Fibroblast of lung (primary cell): ENCODE measurements around the gene DDAH2. TPM values are rescaled to one million over a fixed set of nuclear protein-coding genes. Genes with fewer than 3 reads are reported as not detected.
A peak's percentile ranks its signal among the peaks of the same experiment; 100 is the strongest.

Experiments
- DNase-seq, 2 donors: peaks; one replicate each; pipeline versions ENCODE4 v3.0.0 to v3.0.0-alpha.2; 2010; ENCODE audit warnings: low read depth in 2 of 2
- H2AFZ ChIP-seq: 2 replicates; pipeline ENCODE4 v1.5.1; 2012; ENCODE audit warnings: low read length, control low read depth, inconsistent platforms
- H3K27ac ChIP-seq: 2 replicates; pipeline ENCODE4 v1.5.1; 2011; ENCODE audit warnings: low read length, control low read depth; ENCODE audit not compliant: insufficient read depth
- H3K27me3 ChIP-seq: 2 replicates; pipeline ENCODE4 v1.5.1; 2011; ENCODE audit warnings: mild to moderate bottlenecking, low read length; ENCODE audit not compliant: control insufficient read depth, insufficient read depth
- H3K36me3 ChIP-seq: 2 replicates; pipeline ENCODE4 v1.5.1; 2011; ENCODE audit warnings: low read length; ENCODE audit not compliant: control insufficient read depth, insufficient read depth
- H3K4me1 ChIP-seq: 2 replicates; pipeline ENCODE4 v1.5.1; 2011; ENCODE audit warnings: low read length; ENCODE audit not compliant: control insufficient read depth, insufficient read depth; ENCODE audit errors: extremely low read depth
- H3K4me2 ChIP-seq: 2 replicates; pipeline ENCODE4 v1.5.1; 2011; ENCODE audit warnings: low read length, control low read depth; ENCODE audit not compliant: insufficient read depth; ENCODE audit errors: extremely low read depth
- H3K4me3 ChIP-seq, 4 experiments: fragments of 200-600 bp in 1 of 4; sonication (generic) in 1 of 4; replicated peaks in 1 of 4; 2 replicates each; pipeline ENCODE4 v1.5.1; 2011 to 2016; ENCODE audit warnings: low read length in 4 of 4, low read depth in 3 of 4, mild to moderate bottlenecking in 3 of 4, control low read depth in 2 of 4, inconsistent platforms in 1 of 4, mixed read lengths in 1 of 4; ENCODE audit not compliant: insufficient read depth in 1 of 4; ENCODE audit errors: control extremely low read depth in 1 of 4
- H3K79me2 ChIP-seq: 2 replicates; pipeline ENCODE4 v1.5.1; 2012; ENCODE audit warnings: mild to moderate bottlenecking, low read length, inconsistent platforms; ENCODE audit not compliant: control insufficient read depth, insufficient read depth
- H3K9ac ChIP-seq: 2 replicates; pipeline ENCODE4 v1.5.1; 2011; ENCODE audit warnings: mild to moderate bottlenecking, low read length, control low read depth; ENCODE audit not compliant: insufficient read depth
- H3K9me3 ChIP-seq: 2 replicates; pipeline ENCODE4 v1.5.1; 2012; ENCODE audit warnings: low read depth, low read length; ENCODE audit not compliant: control insufficient read depth, insufficient read depth
- H4K20me1 ChIP-seq: 2 replicates; pipeline ENCODE4 v1.5.1; 2011; ENCODE audit warnings: low read length; ENCODE audit not compliant: control insufficient read depth, insufficient read depth; ENCODE audit errors: extremely low read depth
- EZH2 ChIP-seq: IDR thresholded peaks from 2 replicates; pipeline ENCODE4 v1.5.1; 2012; ENCODE audit warnings: low read length, control low read depth, mild to moderate bottlenecking; ENCODE audit errors: missing control alignments
- polyA plus RNA-seq, 2 donors: library from polyadenylated mRNA; depleted of rRNA in 1 of 2; stranded (reverse) in 1 of 2; unstranded in 1 of 2; fragments of >200 nt; gene quantifications; 2 replicates each; pipeline ENCODE4 v1.2.1, GENCODE V29; 2011 to 2012; ENCODE audit warnings: missing spikeins in 1 of 2
- total RNA-seq: library from RNA; depleted of rRNA; stranded (reverse); fragments of >200 nt; gene quantifications from 2 replicates; pipeline ENCODE4 v1.2.1, GENCODE V29; 2014
- TF ChIP-seq, protein P1 (sequence below), 2 donors: IDR thresholded peaks in 1 of 2; conservative IDR thresholded peaks in 1 of 2; 1 replicate in 1 of 2; 2 replicates in 1 of 2; pipeline ENCODE4 v1.5.1; 2011 to 2012; ENCODE audit warnings: low read length in 2 of 2, control low read depth in 1 of 2, inconsistent platforms in 1 of 2, low read depth in 1 of 2, mild to moderate bottlenecking in 1 of 2

The DDAH2 gene
- total and polyA plus RNA-seq, 2 donors (not counting 1 experiment from before 2014, with no cell fraction given) = 42.5 to 119 TPM

- Histone ChIP-seq H3K4me3 (peak overlapping the region in 3 of 4 experiments; percentile 6 to 36 (median 28)), H2AFZ (peak overlapping the region; percentile 76), H3K4me2 (peak overlapping the region; percentile 73), H4K20me1 (no peaks in the 10 kb centered on the region), H3K9ac (no peak overlapping the region), H3K36me3 (no peaks in the 10 kb centered on the region), H3K4me1 (peaks cover 4% of the 10 kb centered on the region), H3K79me2 (no peaks in the 10 kb centered on the region), H3K27me3 (no peaks in the 10 kb centered on the region), H3K9me3 (no peaks in the 10 kb centered on the region), H3K27ac (no peak overlapping the region)
- no peak for DNase-seq
- TF ChIP-seq, protein P1, sequence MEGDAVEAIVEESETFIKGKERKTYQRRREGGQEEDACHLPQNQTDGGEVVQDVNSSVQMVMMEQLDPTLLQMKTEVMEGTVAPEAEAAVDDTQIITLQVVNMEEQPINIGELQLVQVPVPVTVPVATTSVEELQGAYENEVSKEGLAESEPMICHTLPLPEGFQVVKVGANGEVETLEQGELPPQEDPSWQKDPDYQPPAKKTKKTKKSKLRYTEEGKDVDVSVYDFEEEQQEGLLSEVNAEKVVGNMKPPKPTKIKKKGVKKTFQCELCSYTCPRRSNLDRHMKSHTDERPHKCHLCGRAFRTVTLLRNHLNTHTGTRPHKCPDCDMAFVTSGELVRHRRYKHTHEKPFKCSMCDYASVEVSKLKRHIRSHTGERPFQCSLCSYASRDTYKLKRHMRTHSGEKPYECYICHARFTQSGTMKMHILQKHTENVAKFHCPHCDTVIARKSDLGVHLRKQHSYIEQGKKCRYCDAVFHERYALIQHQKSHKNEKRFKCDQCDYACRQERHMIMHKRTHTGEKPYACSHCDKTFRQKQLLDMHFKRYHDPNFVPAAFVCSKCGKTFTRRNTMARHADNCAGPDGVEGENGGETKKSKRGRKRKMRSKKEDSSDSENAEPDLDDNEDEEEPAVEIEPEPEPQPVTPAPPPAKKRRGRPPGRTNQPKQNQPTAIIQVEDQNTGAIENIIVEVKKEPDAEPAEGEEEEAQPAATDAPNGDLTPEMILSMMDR (conservative IDR thresholded peaks at IDR 0.05 in 1 of 2, IDR thresholded peaks at IDR 0.05 in 1 of 2; ENCODE audit: low read depth in 1 of 2, low read length in 2 of 2) = no peak
- TF ChIP-seq EZH2 = no peak
Observed at GRCh38 chr6:31765910-31766794, 37.1 kb upstream of the DDAH2 start.

DNA sequence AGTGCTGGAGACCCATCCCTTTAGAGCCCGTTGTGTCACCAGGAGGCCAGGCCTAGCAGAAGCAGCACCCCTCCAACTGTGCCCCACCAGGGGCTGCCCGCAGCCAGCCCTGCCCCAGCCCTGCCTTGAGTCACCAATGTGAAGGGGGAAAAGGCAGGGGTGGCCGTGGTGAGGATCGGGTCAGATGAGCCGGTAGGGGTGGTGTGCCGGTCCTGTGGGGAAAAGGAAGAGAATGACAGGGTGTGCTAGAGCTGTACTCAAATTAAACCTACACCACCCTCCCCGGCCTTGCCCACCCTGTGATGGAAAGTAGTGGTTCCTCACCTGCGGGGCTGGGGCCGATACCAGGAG, 36.4 kb upstream of the DDAH2 start:
- no peak overlapping the region for H3K4me3 ChIP-seq
- peaks cover 4% of the 10 kb centered on the region for H3K4me1 ChIP-seq
- no peaks in the 10 kb centered on the region for H3K79me2 ChIP-seq
- H3K4me2 ChIP-seq = no peak overlapping the region
- peaks cover 1% of the 10 kb centered on the region for H3K36me3 ChIP-seq
- H4K20me1 ChIP-seq = no peaks in the 10 kb centered on the region
- H3K27me3 ChIP-seq = no peaks in the 10 kb centered on the region
- H3K27ac ChIP-seq = no peak overlapping the region
- no peak overlapping the region for H3K9ac ChIP-seq
- no peak for DNase-seq
- no peak overlapping the region for H2AFZ ChIP-seq
- no peak for TF ChIP-seq EZH2
- TF ChIP-seq, protein P1 (conservative IDR thresholded peaks at IDR 0.05 in 1 of 2, IDR thresholded peaks at IDR 0.05 in 1 of 2; ENCODE audit: low read depth in 1 of 2, low read length in 2 of 2) = no peak
- H3K9me3 ChIP-seq = no peaks in the 10 kb centered on the region

DNA sequence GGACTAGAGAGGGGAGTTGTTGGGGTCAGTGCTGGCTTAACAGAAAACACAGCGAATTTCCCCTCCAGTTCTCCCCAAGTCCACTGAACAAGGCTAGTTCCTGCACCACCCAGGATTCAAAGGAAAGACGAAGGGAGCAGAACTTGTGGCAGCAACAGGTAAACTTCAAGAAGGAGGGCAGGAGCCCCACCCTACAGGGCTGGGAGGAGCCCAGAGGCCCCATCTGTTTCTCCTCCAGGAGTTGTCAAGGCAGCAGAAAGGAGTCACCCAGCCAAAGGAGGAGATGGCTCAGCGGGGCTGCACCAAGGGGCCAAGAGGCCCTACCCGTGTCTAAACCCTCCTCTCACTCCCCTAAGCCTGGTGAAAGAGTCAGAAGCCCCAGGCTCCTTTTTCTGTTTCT, 35.1 kb upstream of the DDAH2 start:
- Histone ChIP-seq H3K9me3 (no peaks in the 10 kb centered on the region), H3K9ac (no peak overlapping the region), H3K4me3 (no peak overlapping the region), H3K27me3 (no peaks in the 10 kb centered on the region), H3K4me2 (no peak overlapping the region), H2AFZ (no peak overlapping the region), H3K36me3 (peaks cover 4% of the 10 kb centered on the region), H3K79me2 (no peaks in the 10 kb centered on the region), H4K20me1 (no peaks in the 10 kb centered on the region), H3K27ac (no peak overlapping the region), H3K4me1 (peaks cover 4% of the 10 kb centered on the region)
- no peak for DNase-seq
- TF ChIP-seq EZH2 = no peak
- TF ChIP-seq, protein P1 (conservative IDR thresholded peaks at IDR 0.05 in 1 of 2, IDR thresholded peaks at IDR 0.05 in 1 of 2; ENCODE audit: low read depth in 1 of 2, low read length in 2 of 2) = no peak
